HG03196 (cell line): ENCODE measurements around the gene CASS4.

Experiments
- ATAC-seq: cut with Tn5 transposase; IDR thresholded peaks from one replicate; pipeline ENCODE4 v1.9.1; 2021; ENCODE audit not compliant: unreplicated experiment

CASS4 gene

DNA sequence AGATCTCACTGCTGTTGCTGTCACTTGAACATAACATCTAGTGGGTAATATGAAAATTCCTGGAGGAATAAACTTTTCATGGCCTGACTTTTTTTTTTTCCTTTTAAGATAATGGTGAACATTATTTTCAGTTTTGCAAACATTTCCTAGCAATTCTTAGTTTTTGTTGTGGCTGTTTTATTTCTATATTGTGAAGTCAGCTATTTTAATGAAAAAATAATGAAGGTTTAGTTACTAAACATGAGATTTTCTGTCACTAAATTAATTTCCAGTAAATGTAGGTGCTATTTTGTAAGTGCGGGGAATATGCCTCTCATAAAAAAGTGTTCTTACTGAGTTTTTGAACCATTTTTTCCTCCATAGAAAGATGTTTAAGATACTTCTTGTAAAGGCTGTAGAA lies 89.1 kb downstream of the CASS4 start:
- ATAC-seq = no peak

DNA sequence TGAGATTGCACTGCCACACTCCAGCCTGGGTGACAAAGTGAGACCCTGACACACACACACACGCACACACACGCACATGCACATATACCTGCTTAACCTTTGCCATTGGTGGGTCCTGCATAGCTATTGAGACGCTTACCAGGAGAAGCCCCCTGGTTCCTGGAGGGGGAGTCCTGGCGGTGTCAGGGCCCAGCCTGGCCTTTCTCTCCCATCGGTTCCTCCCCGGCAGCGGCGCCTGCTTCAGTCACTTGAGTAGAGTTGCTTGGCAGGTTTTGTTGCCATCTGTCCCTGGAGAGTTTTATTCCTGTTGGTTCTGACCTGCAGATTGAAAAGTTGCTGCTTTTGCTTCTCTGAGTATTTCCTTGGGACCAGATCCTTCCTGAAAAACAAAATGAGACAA lies 91.9 kb downstream of the CASS4 start:
- ATAC-seq = no peak

DNA sequence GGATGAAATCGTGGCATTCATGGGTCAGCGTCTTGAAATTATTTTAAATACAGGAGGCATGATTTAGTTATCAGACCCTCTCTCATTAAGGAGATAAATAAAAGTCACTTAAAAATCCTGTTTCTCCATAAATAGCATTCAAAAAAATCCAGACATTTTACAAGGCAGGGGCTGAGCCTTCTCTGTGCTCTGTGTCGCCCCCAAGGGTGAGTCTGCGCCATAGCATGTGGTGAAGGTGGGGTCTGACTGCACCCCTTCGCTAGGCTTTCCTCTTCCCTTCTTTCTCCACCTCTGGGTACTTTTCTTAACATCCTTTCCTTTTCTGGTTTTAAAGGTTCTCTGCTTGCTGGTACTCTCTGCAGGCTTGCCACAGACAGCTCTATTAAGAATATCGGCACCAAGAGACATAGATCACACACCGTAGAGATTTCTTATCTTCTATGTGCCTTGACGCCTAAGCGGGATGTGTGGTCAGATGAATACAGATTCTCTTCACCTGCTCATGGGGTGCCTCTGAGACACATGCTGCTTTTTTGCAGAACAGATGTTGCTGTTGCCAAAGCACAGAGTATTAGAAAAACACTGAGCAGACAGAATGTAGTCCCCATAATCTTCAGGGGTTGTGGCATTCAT lies 92.4 kb downstream of the CASS4 start:
- no peak for ATAC-seq

DNA sequence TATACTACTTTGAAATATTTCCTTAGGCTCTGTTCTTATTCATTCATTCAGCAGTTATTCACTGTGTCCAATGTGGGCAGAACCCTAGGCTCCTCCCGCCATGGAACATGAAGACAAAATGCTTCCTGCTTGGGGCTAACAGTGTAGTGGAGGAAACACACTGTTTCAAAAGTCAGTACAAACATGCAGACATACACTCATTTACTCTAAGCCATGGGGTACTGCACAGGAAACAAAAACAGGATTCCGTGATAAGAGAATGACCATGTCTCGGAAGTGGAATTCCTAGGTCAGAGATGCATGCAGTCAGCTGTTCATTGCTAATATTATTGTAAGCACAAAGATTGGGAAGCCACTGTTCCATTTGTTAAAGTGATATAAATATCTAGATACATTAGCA lies 94.0 kb downstream of the CASS4 start:
- no peak for ATAC-seq
